Measurements from ENCODE around the gene KCNS1.
A peak's percentile ranks its signal among the peaks of the same experiment; 100 is the strongest.

KCNS1 gene

DNA sequence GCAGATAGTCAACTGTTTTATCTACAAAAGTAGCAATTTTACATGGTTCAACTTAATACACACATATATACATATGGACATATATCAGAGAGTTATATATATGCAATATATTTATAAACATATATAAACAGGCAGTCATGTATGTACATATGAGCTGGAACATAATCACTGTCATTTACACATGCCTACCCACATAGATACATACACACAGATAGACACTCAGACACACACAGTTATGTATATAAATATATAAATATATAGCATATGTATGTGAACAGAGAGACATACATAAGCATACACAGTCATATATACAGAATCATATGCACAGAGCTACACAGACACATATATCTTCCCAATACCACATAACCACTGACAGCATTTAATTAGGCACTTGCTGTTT is 11.8 kb upstream of the KCNS1 start:
- Histone ChIP-seq H3K36me3 (no peaks in the 10 kb centered on the region), H3K27me3 (ENCODE audit: insufficient read depth, low read depth, severe bottlenecking) (no peaks in the 10 kb centered on the region), H3K9me3 (ENCODE audit: severe bottlenecking) (no peaks in the 10 kb centered on the region), H3K27ac (no peak overlapping the region), H3K4me3 (ENCODE audit: low read depth, low read length) (no peak overlapping the region)
- no peak for DNase-seq
- TF ChIP-seq, protein P1, sequence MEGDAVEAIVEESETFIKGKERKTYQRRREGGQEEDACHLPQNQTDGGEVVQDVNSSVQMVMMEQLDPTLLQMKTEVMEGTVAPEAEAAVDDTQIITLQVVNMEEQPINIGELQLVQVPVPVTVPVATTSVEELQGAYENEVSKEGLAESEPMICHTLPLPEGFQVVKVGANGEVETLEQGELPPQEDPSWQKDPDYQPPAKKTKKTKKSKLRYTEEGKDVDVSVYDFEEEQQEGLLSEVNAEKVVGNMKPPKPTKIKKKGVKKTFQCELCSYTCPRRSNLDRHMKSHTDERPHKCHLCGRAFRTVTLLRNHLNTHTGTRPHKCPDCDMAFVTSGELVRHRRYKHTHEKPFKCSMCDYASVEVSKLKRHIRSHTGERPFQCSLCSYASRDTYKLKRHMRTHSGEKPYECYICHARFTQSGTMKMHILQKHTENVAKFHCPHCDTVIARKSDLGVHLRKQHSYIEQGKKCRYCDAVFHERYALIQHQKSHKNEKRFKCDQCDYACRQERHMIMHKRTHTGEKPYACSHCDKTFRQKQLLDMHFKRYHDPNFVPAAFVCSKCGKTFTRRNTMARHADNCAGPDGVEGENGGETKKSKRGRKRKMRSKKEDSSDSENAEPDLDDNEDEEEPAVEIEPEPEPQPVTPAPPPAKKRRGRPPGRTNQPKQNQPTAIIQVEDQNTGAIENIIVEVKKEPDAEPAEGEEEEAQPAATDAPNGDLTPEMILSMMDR (IDR thresholded peaks at IDR 0.05; ENCODE audit: low read depth, low read length): no peak

DNA sequence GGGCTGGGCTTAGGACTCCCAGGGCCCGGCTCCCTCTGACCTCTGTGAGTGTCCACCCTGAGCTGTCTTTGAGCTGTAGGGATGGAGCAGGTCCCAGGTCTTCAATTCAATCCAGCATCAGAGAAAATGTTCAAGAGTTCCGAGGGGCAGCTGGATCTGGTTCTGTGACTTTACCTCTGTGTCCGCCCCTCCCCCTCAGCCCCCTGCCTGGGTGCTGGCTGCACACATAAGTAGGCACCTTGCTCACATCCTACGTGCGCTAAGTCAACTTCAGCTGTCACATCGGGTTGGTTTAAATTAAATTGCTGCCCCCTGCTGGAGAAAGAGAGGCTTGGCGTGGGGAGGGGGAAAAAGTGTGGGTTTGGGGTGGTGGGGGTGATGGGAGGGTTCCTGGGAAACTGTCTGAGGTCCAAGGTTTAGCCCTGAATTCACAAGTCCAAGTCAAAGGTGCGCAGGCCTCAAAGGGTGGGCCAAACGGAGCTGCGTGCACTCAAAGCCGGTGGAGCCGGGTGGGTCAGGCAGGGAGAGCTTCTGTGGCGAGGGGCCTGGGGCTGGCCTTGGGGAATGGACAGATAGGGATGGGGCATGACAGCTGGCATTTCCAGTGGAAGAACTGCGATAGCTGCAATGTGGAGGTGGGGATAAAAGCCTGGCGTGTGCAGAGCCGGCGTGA is 11.0 kb upstream of the KCNS1 start:
- H3K27me3 ChIP-seq (ENCODE audit: insufficient read depth, low read depth, severe bottlenecking): no peaks in the 10 kb centered on the region

DNA sequence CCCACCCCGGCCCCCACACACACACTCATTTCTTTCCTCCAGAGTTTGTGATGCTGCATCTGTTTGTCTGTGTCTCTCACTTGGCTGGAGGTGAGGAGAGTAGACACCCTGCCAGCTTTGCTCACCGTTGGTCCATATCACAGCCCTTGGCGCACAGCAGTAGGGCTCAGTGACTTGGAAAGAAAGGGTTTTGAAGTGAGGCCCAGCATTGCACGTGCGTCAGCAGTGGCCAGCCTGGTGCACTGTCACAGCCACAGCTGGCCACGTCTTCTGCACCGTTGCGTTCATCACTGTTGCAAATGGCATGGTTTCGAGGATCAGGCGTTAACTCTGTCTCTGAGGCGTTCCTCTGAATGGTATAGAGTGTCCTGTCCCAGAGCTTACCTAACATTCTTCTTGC is 10.4 kb upstream of the KCNS1 start:
- TF ChIP-seq, protein P1 (IDR thresholded peaks at IDR 0.05; ENCODE audit: low read depth, low read length): no peak
- Histone ChIP-seq H3K27ac (no peak overlapping the region), H3K9me3 (ENCODE audit: severe bottlenecking) (no peaks in the 10 kb centered on the region), H3K4me3 (ENCODE audit: low read depth, low read length) (no peak overlapping the region), H3K27me3 (ENCODE audit: insufficient read depth, low read depth, severe bottlenecking) (no peaks in the 10 kb centered on the region), H3K36me3 (no peaks in the 10 kb centered on the region)
- no peak for DNase-seq

More for the DNA sequence above, 11.0 kb upstream of the KCNS1 start:
- Histone ChIP-seq H3K9me3 (ENCODE audit: severe bottlenecking) (no peaks in the 10 kb centered on the region), H3K36me3 (no peaks in the 10 kb centered on the region), H3K27ac (no peak overlapping the region), H3K4me3 (ENCODE audit: low read depth, low read length) (no peak overlapping the region)
- DNase-seq: peak; percentile 30
- TF ChIP-seq, protein P1 (IDR thresholded peaks at IDR 0.05; ENCODE audit: low read depth, low read length): peak; percentile 34; the same call in 1 of the 2 replicates

DNA sequence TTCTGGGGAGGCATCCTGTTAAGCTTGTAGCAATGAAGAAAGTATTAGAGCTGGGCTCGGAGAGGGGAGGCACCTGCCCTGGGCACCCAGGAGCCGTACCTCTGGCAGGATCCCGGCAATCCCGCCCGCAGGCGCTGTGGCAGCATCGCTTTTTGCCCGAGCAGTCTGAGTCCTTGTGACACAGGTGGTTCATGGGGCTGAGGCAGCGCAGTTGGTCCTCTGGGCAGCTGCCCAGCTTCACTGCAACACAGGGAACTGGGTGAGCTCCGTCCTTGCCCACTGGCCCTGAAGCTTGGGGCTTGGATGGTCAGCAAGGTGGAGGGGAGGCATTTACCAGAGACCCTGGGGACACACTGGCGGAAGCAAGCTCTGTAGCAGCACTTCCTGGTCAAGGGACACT is 9.4 kb upstream of the KCNS1 start:
- TF ChIP-seq, protein P1 (IDR thresholded peaks at IDR 0.05; ENCODE audit: low read depth, low read length): no peak
- no peak for DNase-seq
- Histone ChIP-seq H3K27me3 (ENCODE audit: insufficient read depth, low read depth, severe bottlenecking) (no peaks in the 10 kb centered on the region), H3K36me3 (no peaks in the 10 kb centered on the region), H3K4me3 (ENCODE audit: low read depth, low read length) (no peak overlapping the region), H3K27ac (no peak overlapping the region), H3K9me3 (ENCODE audit: severe bottlenecking) (no peaks in the 10 kb centered on the region)

DNA sequence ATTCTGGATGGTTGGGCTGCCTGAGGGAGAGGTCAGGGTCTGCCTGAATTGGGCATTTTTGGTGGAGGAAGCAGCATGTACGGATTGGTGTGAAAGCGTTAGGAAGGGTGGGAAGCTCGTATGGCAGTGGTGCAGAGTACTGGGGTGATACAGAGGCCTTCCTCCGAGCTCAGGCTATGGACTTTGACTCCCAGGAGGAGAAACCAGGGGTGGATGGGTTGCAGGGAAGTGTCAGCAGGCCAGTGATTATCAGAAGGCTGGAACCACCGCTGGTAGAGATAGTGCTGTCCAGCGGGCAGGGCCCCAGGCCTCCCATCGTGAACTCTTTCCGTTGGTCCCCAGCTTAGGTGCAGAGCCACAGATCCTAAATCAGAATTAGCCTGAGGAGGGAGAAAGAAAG is 8.7 kb upstream of the KCNS1 start:
- H3K4me3 ChIP-seq (ENCODE audit: low read depth, low read length): no peak overlapping the region
- DNase-seq: no peak
- no peak overlapping the region for H3K27ac ChIP-seq
- no peaks in the 10 kb centered on the region for H3K27me3 ChIP-seq (ENCODE audit: insufficient read depth, low read depth, severe bottlenecking)
- no peaks in the 10 kb centered on the region for H3K9me3 ChIP-seq (ENCODE audit: severe bottlenecking)
- TF ChIP-seq, protein P1 (IDR thresholded peaks at IDR 0.05; ENCODE audit: low read depth, low read length): no peak
- no peaks in the 10 kb centered on the region for H3K36me3 ChIP-seq

DNA sequence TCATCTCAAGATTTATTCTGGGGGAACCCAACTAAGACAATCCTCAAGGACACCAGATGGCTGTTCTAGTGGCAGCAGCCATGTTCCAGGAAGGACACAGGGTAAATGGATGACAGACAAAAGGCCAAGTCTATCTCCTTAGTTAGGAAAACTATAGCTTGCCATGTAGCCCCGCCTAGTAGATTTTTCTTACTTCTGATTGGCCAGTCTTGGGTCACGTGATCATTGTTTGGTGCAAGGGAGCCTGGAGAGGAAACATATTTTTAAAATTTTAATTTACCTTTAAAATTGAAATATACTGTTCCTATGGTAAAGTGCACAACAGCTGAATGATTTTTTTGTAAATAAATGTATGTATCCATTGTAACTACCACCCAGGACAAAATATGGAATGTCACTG is 4.4 kb upstream of the KCNS1 start:
- Histone ChIP-seq H3K4me3 (ENCODE audit: low read depth, low read length) (no peak overlapping the region), H3K27ac (no peak overlapping the region), H3K36me3 (no peaks in the 10 kb centered on the region), H3K27me3 (ENCODE audit: insufficient read depth, low read depth, severe bottlenecking) (peaks cover 10% of the 10 kb centered on the region), H3K9me3 (ENCODE audit: severe bottlenecking) (no peaks in the 10 kb centered on the region)
- no peak for DNase-seq
- TF ChIP-seq, protein P1 (IDR thresholded peaks at IDR 0.05; ENCODE audit: low read depth, low read length): no peak

Data from WERI-Rb-1 (cell line).